Peyer's patch (tissue), 4 donors: ENCODE results near the gene HMX2.

ENCODE experiments used
- POLR2A ChIP-seq, 2 donors: fragments of 450-650 bp; IDR thresholded peaks; one replicate each; pipeline ENCODE4 v1.5.1; 2017; ENCODE audit warnings: antibody characterized with exemption in 2 of 2, mild to moderate bottlenecking in 2 of 2, moderate library complexity in 2 of 2
- TF ChIP-seq, protein P1 (sequence below), 6 experiments: fragments of 450-650 bp in 4 of 6; fragments of 200-600 bp in 2 of 6; sonication (generic) in 1 of 6; IDR thresholded peaks; one replicate each; pipeline ENCODE4 v1.5.1; 2017 to 2019; ENCODE audit warnings: antibody characterized with exemption in 6 of 6, mild to moderate bottlenecking in 3 of 6, moderate library complexity in 1 of 6

- TF ChIP-seq POLR2A (IDR thresholded peaks at IDR 0.05): no peak
- TF ChIP-seq, protein P1, sequence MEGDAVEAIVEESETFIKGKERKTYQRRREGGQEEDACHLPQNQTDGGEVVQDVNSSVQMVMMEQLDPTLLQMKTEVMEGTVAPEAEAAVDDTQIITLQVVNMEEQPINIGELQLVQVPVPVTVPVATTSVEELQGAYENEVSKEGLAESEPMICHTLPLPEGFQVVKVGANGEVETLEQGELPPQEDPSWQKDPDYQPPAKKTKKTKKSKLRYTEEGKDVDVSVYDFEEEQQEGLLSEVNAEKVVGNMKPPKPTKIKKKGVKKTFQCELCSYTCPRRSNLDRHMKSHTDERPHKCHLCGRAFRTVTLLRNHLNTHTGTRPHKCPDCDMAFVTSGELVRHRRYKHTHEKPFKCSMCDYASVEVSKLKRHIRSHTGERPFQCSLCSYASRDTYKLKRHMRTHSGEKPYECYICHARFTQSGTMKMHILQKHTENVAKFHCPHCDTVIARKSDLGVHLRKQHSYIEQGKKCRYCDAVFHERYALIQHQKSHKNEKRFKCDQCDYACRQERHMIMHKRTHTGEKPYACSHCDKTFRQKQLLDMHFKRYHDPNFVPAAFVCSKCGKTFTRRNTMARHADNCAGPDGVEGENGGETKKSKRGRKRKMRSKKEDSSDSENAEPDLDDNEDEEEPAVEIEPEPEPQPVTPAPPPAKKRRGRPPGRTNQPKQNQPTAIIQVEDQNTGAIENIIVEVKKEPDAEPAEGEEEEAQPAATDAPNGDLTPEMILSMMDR (IDR thresholded peaks at IDR 0.05): no peak
Observed at GRCh38 chr10:123170961-123171360, 23.0 kb downstream of the HMX2 start.
